Glomerular visceral epithelial cell (primary cell): ENCODE data around the gene AGAP9.
"Not testable (repeated sequence)": the region's sequence is repeated elsewhere in the genome, so short reads cannot be mapped to it uniquely, and the experiment has no call there.

Experiments used
- DNase-seq: peaks from one replicate; pipeline ENCODE4 v3.0.0-alpha.2; 2016; ENCODE audit errors: extremely low spot score

AGAP9 gene

GRCh38 chr10:47457528-47457820 is 66.0 kb downstream of the AGAP9 start:
- no peak for DNase-seq

- no peak for DNase-seq
These were observed 66.5 kb downstream of the AGAP9 start for GRCh38 chr10:47456794-47457527.

- no peak for DNase-seq
These were observed 67.2 kb downstream of the AGAP9 start for GRCh38 chr10:47456079-47456785.

- DNase-seq = not testable (repeated sequence)
These were observed 67.9 kb downstream of the AGAP9 start for GRCh38 chr10:47455350-47456078.

GRCh38 chr10:47454780-47455058 is 68.7 kb downstream of the AGAP9 start:
- DNase-seq = no peak

GRCh38 chr10:47454008-47454779 is 69.2 kb downstream of the AGAP9 start:
- no peak for DNase-seq

GRCh38 chr10:47453141-47454007 is 70.1 kb downstream of the AGAP9 start:
- no peak for DNase-seq

GRCh38 chr10:47452495-47453140 is 70.8 kb downstream of the AGAP9 start:
- DNase-seq = no peak

- no peak for DNase-seq
These were observed 71.4 kb downstream of the AGAP9 start for GRCh38 chr10:47451998-47452494.
